Fibroblast of lung (primary cell): Measurements from ENCODE around the gene LTA4H. TPM values are rescaled to one million over a fixed set of nuclear protein-coding genes. Genes with fewer than 3 reads are reported as not detected.
A peak's percentile ranks its signal among the peaks of the same experiment; 100 is the strongest.

Experiments used
- DNase-seq, 2 donors: peaks; one replicate each; pipeline versions ENCODE4 v3.0.0 to v3.0.0-alpha.2; 2010; ENCODE audit warnings: low read depth in 2 of 2
- H2AFZ ChIP-seq: 2 replicates; pipeline ENCODE4 v1.5.1; 2012; ENCODE audit warnings: low read length, control low read depth, inconsistent platforms
- H3K27ac ChIP-seq: 2 replicates; pipeline ENCODE4 v1.5.1; 2011; ENCODE audit warnings: low read length, control low read depth; ENCODE audit not compliant: insufficient read depth
- H3K27me3 ChIP-seq: 2 replicates; pipeline ENCODE4 v1.5.1; 2011; ENCODE audit warnings: mild to moderate bottlenecking, low read length; ENCODE audit not compliant: control insufficient read depth, insufficient read depth
- H3K36me3 ChIP-seq: 2 replicates; pipeline ENCODE4 v1.5.1; 2011; ENCODE audit warnings: low read length; ENCODE audit not compliant: control insufficient read depth, insufficient read depth
- H3K4me1 ChIP-seq: 2 replicates; pipeline ENCODE4 v1.5.1; 2011; ENCODE audit warnings: low read length; ENCODE audit not compliant: control insufficient read depth, insufficient read depth; ENCODE audit errors: extremely low read depth
- H3K4me2 ChIP-seq: 2 replicates; pipeline ENCODE4 v1.5.1; 2011; ENCODE audit warnings: low read length, control low read depth; ENCODE audit not compliant: insufficient read depth; ENCODE audit errors: extremely low read depth
- H3K4me3 ChIP-seq, 4 experiments: fragments of 200-600 bp in 1 of 4; sonication (generic) in 1 of 4; replicated peaks in 1 of 4; 2 replicates each; pipeline ENCODE4 v1.5.1; 2011 to 2016; ENCODE audit warnings: low read length in 4 of 4, low read depth in 3 of 4, mild to moderate bottlenecking in 3 of 4, control low read depth in 2 of 4, inconsistent platforms in 1 of 4, mixed read lengths in 1 of 4; ENCODE audit not compliant: insufficient read depth in 1 of 4; ENCODE audit errors: control extremely low read depth in 1 of 4
- H3K79me2 ChIP-seq: 2 replicates; pipeline ENCODE4 v1.5.1; 2012; ENCODE audit warnings: mild to moderate bottlenecking, low read length, inconsistent platforms; ENCODE audit not compliant: control insufficient read depth, insufficient read depth
- H3K9ac ChIP-seq: 2 replicates; pipeline ENCODE4 v1.5.1; 2011; ENCODE audit warnings: mild to moderate bottlenecking, low read length, control low read depth; ENCODE audit not compliant: insufficient read depth
- H3K9me3 ChIP-seq: 2 replicates; pipeline ENCODE4 v1.5.1; 2012; ENCODE audit warnings: low read depth, low read length; ENCODE audit not compliant: control insufficient read depth, insufficient read depth
- H4K20me1 ChIP-seq: 2 replicates; pipeline ENCODE4 v1.5.1; 2011; ENCODE audit warnings: low read length; ENCODE audit not compliant: control insufficient read depth, insufficient read depth; ENCODE audit errors: extremely low read depth
- CTCF ChIP-seq, 2 donors: IDR thresholded peaks in 1 of 2; conservative IDR thresholded peaks in 1 of 2; 1 replicate in 1 of 2; 2 replicates in 1 of 2; pipeline ENCODE4 v1.5.1; 2011 to 2012; ENCODE audit warnings: low read length in 2 of 2, control low read depth in 1 of 2, inconsistent platforms in 1 of 2, low read depth in 1 of 2, mild to moderate bottlenecking in 1 of 2
- EZH2 ChIP-seq: IDR thresholded peaks from 2 replicates; pipeline ENCODE4 v1.5.1; 2012; ENCODE audit warnings: low read length, control low read depth, mild to moderate bottlenecking; ENCODE audit errors: missing control alignments
- polyA plus RNA-seq, 2 donors: library from polyadenylated mRNA; depleted of rRNA in 1 of 2; stranded (reverse) in 1 of 2; unstranded in 1 of 2; fragments of >200 nt; gene quantifications; 2 replicates each; pipeline ENCODE4 v1.2.1, GENCODE V29; 2011 to 2012; ENCODE audit warnings: missing spikeins in 1 of 2
- total RNA-seq: library from RNA; depleted of rRNA; stranded (reverse); fragments of >200 nt; gene quantifications from 2 replicates; pipeline ENCODE4 v1.2.1, GENCODE V29; 2014

The LTA4H gene
- total and polyA plus RNA-seq, 2 donors (not counting 1 experiment from before 2014, with no cell fraction given), result 81.1 to 100 TPM

- Histone ChIP-seq H3K4me3 (no peak within 1 kb of the TSS), H3K4me2 (no peak within 1 kb of the TSS), H3K27ac (no peak within 1 kb of the TSS), H3K36me3 (no peaks in the 10 kb centered on the region), H3K9me3 (no peaks in the 10 kb centered on the region), H3K79me2 (no peaks in the 10 kb centered on the region), H2AFZ (no peak within 1 kb of the TSS), H3K4me1 (no peaks in the 10 kb centered on the region), H3K9ac (no peak within 1 kb of the TSS), H4K20me1 (no peaks in the 10 kb centered on the region), H3K27me3 (no peaks in the 10 kb centered on the region)
- no peak for DNase-seq
- TF ChIP-seq CTCF (conservative IDR thresholded peaks at IDR 0.05 in 1 of 2, IDR thresholded peaks at IDR 0.05 in 1 of 2; ENCODE audit: low read depth in 1 of 2, low read length in 2 of 2) (no peak), EZH2 (no peak)
Observed at GRCh38 chr12:95996034-95996658, 39.2 kb downstream of the LTA4H start, which contains the start of gene HAL. Gene HAL (minus strand): TSS chr12:95996344. CDS start chr12:95995910, 434 bp downstream.

GRCh38 chr12:95995238-95996031 lies 40.0 kb downstream of the LTA4H start:
- Histone ChIP-seq H3K79me2 (no peaks in the 10 kb centered on the region), H3K9me3 (no peaks in the 10 kb centered on the region), H3K9ac (no peak overlapping the region), H3K4me3 (no peak overlapping the region), H3K27ac (no peak overlapping the region), H3K27me3 (no peaks in the 10 kb centered on the region), H3K4me2 (no peak overlapping the region), H2AFZ (no peak overlapping the region), H3K36me3 (no peaks in the 10 kb centered on the region), H3K4me1 (no peaks in the 10 kb centered on the region), H4K20me1 (no peaks in the 10 kb centered on the region)
- DNase-seq, result peak in 1 of 2 donors; percentile 2
- TF ChIP-seq CTCF (conservative IDR thresholded peaks at IDR 0.05 in 1 of 2, IDR thresholded peaks at IDR 0.05 in 1 of 2; ENCODE audit: low read depth in 1 of 2, low read length in 2 of 2) (no peak), EZH2 (no peak)

- Histone ChIP-seq H2AFZ (no peak overlapping the region), H3K4me1 (no peaks in the 10 kb centered on the region), H4K20me1 (no peaks in the 10 kb centered on the region), H3K27ac (no peak overlapping the region), H3K27me3 (peaks cover under 1% of the 10 kb centered on the region), H3K4me3 (no peak overlapping the region), H3K79me2 (no peaks in the 10 kb centered on the region), H3K9me3 (no peaks in the 10 kb centered on the region), H3K4me2 (no peak overlapping the region), H3K9ac (no peak overlapping the region), H3K36me3 (no peaks in the 10 kb centered on the region)
- peak in 1 of 2 donors; percentile 3 for DNase-seq
- no peak for TF ChIP-seq CTCF (conservative IDR thresholded peaks at IDR 0.05 in 1 of 2, IDR thresholded peaks at IDR 0.05 in 1 of 2; ENCODE audit: low read depth in 1 of 2, low read length in 2 of 2)
- no peak for TF ChIP-seq EZH2
Observed at GRCh38 chr12:95994476-95994875, 40.9 kb downstream of the LTA4H start.
